C4-2B (cell line): Measurements from ENCODE around the gene GLP1R.

Source experiments
- CTCF ChIP-seq: fragments of 450-650 bp; conservative IDR thresholded peaks from 2 replicates; pipeline ENCODE4 v1.5.1; 2017; ENCODE audit warnings: mild to moderate bottlenecking
- ZFX ChIP-seq: fragments of 450-650 bp; IDR thresholded peaks from 2 replicates; pipeline ENCODE4 v1.6.1; 2017

GRCh38 chr6:39075807-39076622 lies 27.4 kb downstream of the GLP1R start:
- TF ChIP-seq CTCF (no peak), ZFX (no peak)
